HG02763 (cell line): ENCODE measurements around the gene IGFBP3.

Experiments used
- ATAC-seq: cut with Tn5 transposase; IDR thresholded peaks from one replicate; pipeline ENCODE4 v1.9.1; 2021; ENCODE audit warnings: mild to moderate bottlenecking, moderate library complexity; ENCODE audit not compliant: unreplicated experiment

The IGFBP3 gene

DNA sequence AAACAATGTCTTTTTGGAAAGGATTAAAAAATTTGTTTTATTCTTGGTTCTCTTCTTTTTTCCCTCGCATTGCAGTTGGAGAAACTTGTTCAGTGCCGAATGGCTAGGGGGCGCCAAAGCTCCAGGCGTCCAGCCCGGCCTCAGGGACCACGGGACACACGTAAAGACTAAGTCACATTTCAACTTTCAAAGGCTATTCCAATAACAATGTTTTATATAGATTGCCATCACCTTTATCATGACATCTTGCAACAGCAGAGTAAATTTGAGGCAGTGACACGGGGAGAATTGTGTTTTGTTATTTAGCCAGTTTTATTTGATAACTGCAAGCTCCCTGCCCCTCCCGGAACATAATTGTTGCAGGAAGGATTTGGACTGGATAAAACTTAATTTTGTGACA lies 2.2 kb upstream of the IGFBP3 start:
- ATAC-seq, result no peak

DNA sequence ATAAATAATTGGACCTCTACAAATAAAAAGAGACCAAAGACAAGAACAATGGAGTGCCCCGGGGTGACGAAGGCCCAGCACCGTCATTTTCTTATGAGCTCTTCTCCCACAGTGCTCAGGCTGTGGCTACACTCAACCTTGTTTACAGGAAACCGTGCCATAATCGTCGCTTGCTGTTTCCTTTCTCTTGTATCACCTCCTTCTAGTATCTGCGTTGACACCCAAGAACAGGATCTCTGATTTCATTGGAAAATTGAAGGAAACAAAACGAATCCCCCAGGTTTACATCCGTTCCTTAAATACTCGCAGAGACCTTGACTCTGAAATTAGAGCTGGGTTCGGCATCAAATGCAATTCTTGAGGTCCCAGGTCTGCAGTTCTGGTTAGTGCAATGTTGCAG lies 1.7 kb upstream of the IGFBP3 start:
- ATAC-seq, result no peak

DNA sequence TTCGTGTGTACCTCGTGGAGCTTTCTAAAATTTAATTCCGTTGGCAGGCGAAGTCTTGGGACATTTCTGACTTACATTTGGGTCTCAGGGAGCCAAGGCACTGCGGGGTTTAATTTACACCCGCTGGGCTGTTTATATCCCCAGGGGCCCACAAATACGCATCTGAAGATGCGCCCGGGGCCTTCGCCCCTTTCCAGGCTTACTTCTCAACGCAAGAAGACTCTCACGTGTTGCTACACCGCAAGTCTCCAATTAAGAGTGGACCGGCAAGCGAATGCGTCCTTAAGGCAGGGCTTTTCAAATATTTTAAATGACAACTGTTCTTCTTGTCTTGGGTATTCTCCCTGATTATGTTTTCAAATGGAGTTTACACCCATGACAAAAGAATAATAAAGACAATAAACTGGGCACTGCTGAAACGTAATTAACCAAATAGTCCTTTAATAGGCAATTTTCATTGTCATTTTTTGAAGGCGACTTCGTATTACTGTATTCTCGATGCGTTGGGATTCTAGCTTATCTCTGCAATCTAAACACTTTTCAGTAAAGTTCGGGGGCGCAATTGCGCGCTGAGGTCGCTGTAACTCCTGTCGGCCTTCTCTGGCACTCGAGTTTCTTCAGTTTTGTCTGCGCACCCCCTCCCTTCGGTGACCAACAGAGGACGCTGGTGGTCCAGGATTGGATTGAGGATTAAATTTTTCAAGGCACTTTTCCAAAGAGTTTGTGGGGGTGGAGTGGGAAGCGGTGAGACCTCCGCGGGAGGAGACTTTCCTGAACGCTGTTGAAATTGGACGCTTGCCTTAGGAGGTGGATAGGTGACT lies 837 bp upstream of the IGFBP3 start:
- ATAC-seq, result no peak

DNA sequence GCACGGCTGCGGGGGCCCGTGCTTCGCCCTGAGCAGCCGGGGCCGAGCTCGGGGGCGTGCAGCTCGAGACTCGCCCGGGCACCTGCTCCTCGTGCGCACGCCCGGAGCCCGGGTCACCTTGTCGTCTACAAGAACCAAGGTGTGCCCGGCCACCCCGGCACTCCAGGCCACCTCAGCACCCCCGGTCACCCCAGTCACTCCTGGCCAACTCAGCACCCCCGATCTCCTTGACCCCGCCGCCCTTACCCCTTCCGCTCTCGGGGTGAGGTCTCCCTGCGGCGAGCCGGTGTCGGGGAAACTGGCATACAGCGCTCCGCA lies 268 bp upstream of the IGFBP3 start:
- ATAC-seq, result no peak

DNA sequence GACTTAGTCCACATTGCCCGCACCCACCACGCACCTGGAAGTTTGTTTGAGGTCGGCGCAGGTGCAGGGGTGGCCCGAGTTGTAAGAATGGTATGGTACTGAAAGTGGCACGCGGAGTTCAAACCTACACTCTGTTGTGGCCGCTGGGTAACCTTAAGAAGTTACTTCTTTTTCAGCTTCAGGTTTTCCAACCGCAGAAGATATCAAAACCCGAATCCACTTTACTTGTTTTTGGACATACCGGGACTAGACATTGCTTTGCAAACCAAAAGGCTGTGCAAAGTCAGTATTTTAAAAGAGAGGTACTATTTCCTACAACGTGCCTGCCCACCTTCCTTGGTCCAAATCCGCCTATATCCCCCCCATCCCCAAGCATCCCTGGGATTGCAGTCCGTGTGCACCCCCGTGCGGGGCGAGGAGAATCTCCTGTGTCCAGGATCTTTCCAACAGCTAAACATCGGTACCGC lies 1.0 kb downstream of the IGFBP3 start:
- ATAC-seq, result no peak

DNA sequence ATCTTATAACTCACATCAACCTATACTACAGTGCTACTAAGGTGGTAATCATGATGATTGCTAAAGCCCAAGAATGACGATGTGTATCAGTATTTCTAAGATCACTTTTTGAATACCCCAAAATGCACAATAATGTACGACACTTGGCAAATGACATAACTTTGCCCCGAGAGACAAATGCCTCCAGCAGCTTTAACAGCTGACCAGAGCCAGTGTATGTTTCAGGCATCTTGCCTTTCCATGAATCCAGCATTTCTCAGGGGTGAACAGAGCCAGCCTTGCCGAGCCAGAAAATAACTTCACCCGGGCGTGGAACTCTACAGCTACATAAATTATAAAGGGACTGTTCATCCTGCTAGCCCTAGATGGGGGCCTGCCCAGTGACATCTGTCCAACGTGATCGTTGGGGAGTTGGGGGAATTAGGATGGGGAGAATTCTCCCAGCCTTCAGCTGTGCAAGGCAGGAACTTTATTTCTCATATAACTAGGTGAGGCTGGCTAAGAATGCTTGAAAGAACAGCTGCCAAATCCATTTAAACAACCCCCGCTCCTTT lies 1.8 kb downstream of the IGFBP3 start:
- ATAC-seq, result no peak

DNA sequence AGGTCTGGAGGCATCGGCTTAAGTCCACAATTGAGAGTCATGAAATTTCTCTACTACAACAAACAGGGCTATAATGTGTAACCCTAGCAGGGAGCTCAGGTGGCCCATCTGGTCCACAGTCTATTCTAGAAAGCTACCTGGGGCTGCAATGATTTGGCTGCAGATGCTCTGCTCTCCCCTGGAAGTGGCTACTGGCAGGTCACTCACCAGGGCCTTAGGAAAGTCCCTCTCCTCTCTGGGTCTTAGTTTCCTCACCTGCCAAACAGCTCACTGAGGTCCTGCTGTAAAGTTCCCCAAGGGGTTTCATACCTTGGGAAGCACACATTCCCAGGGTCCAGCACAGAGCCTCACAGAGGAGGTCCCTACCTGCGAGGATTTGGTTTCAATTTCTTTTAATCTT lies 2.5 kb downstream of the IGFBP3 start:
- no peak for ATAC-seq

DNA sequence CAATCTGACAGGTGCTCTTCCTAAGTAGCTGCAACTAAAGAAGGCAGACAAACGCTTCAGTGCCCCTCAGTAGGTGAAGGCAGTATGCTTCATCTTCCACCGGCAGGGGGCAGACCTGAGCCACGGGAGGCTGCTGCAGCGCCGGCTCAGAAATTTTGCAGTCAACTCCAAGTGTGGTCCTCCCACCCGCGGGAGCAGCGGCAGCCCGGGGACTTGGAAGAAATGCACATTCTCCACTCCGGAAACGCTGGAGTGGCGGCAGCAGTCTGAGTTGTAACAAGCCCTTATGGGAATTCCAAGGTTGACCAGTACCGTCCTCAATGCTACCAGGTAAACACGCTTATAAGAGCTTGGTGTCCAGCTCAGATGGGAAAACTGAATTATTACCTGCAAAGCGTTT lies 3.4 kb downstream of the IGFBP3 start:
- no peak for ATAC-seq

DNA sequence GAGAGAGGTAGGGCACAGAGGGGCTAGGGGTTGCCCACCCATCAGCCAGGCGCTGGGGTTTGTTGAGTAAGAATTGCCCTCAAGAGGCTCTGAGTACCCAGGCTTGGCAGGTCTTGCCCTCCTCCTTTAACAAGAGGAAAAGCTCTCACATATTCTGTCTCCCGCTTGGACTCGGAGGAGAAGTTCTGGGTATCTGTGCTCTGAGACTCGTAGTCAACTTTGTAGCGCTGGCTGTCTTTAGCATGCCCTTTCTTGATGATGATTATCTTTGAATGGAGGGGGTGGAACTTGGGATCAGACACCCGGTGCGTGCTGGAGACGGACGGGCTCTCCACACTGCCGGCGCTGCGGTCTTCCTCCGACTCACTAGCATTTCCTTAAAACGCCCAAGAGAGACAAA lies 4.0 kb downstream of the IGFBP3 start:
- ATAC-seq, result no peak

DNA sequence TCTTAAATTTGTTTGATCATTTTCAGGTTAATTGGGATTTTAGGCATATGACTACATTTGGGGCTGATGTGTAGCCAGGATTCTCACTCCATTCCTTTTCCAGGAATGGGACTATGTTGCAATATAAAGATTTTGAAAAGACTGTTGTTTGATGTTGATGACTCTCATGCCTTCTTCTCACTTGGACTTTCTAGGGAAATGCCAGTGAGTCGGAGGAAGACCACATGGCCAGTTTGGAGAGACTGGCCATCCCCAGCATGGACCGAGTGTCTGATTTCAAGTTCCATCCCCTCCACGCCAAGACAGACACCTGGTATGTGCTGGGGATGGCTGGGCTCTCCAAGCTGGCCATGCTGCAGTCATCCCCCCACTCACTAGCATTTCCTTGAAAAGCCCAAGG lies 5.5 kb downstream of the IGFBP3 start:
- ATAC-seq, result no peak

DNA sequence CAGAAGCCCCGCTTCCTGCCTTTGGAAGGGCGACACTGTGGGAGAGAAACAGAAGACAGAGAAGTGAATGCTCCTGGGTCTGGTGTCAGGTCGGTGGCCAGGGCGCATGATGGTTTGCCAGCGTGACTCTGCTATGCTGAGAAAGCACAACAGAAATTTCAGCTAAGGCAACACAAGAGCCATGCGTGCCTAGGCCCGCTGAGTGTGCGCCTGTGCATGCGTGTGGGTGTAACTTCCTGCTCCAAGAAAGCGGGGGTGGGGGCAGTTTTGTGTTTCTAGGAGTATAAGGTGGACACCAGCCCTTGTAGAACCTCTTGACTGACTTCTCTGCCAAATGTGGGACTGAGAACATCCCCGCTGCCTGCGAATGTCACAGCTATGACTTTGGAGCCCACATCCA lies 6.2 kb downstream of the IGFBP3 start:
- ATAC-seq, result no peak

DNA sequence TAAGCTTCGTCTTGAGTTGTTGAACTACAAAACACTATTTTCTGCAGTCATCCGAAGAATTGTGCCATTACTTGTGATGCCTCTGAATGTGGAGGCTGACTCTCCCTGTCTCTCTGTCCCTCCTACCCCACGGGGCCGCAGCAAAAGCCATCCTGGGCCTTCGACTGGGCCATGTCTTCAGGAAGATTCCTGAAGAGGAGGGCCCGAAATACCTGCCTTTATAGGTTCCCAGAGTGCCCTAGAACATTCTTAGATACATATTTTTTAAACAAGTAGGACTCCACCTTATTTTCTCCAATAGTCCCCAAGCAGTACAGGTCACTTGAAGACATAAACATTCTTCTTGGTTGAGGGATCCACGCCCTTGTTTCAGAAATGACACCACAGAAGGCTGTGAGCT lies 8.1 kb downstream of the IGFBP3 start:
- ATAC-seq, result no peak

DNA sequence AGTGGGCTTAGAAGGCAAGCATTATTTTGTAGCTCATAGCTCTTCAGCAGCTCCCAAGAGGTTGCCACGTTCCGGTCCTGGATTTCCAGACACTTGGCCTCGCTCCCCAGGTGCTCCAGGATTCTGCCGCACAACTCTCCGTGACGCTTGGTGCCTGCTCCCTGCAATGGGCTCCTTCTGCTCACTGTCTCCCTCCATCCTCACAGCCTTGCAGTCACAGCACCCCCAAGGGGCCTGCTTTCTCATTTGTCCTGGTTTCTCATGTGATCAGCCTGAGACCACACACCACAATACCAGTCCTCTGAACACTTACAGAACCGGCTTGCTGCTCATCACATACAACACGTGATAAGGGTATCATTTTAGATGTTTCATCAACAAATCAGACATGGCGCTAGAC lies 9.8 kb downstream of the IGFBP3 start:
- ATAC-seq, result no peak

DNA sequence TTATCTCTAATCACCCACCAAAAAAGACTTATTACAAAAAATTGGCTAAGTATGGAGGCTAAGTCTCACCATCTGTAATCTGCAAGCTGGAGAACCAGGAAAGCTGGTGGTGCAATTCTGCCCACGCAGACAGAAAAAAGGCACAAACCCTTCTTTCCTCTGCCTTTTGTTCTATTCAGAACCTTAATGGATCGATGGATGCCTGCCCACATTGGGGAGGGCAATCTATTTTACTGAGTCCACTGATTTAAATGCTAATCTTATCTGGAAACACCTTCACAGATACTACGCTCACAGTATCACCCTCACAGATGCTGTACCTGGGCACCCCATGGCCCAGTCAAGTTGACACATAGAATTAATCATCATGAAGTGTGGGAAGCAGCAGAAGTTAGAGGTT lies 10.2 kb downstream of the IGFBP3 start:
- ATAC-seq, result no peak

DNA sequence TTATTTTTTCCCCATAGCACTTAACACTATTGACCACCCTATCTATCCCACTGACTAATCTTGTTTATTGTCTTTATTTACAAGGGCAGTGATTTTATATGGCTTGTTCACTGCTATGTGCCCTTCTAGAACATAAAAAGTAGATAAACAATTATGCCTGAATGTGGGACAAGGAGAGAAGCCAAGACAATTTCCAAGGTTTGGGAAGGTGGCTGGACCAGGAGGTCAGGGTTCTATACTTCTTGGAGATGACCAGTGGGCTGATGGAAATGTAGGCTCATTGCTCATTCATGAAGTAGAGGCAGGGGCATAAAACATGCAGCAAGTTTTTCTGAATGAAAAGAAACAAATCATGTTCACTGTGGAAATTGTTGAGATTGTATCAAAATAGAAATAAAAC lies 11.5 kb downstream of the IGFBP3 start:
- no peak for ATAC-seq

DNA sequence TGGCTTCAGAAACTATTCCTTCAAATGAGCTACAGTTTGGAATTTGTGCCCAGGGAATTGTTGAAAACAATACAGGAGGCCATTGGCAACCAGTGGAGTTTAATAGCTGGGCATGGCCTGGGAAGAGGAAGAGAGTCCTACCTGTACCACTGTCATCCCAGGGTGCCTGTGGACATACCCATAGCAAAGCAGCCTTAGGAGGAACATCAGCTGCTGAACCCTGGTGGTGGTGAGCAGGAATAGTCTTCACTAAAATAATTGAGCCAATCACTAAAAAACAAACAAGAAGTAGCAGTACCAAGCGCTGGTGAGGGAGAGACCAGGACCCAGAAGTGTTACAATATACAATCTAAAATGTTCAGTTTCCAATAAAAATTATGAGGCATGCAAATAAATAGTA lies 18.3 kb downstream of the IGFBP3 start:
- no peak for ATAC-seq

DNA sequence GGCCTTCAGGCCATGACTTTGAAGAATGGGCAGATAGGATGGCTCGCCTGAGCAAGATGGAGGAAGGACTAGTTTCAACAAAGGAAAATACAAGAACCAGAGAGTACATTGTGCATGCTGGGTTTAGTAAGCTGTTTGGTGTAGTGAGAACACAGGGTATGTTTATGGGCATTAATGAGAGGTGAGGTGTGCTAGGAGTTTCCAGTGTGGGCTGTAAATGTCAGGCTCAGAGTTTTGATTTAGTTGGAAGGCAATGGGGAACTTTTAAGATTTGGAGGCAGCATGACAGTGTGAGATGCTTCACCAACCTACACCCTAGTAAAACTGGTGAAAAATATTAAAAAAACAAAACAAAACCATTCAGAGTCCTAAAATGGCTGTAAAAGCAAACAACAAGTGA lies 19.5 kb downstream of the IGFBP3 start:
- ATAC-seq, result no peak

DNA sequence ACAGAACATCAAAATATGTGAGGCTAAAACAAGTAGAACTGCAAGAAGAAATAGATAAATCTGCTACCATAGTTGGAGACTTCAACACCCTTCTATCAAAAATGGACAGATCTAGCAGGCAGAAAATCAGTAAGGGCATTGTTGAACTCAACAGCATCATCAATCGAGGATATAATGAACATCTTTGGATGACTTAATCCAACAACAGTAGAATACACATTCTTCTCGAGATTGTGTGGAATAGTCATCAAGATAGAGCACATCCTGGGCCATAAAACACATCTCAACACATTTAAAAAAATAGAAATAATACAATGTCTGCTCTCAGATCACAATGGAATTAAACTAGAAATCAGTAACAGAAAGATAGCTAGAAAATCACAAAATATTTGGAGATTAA lies 22.9 kb downstream of the IGFBP3 start:
- no peak for ATAC-seq

DNA sequence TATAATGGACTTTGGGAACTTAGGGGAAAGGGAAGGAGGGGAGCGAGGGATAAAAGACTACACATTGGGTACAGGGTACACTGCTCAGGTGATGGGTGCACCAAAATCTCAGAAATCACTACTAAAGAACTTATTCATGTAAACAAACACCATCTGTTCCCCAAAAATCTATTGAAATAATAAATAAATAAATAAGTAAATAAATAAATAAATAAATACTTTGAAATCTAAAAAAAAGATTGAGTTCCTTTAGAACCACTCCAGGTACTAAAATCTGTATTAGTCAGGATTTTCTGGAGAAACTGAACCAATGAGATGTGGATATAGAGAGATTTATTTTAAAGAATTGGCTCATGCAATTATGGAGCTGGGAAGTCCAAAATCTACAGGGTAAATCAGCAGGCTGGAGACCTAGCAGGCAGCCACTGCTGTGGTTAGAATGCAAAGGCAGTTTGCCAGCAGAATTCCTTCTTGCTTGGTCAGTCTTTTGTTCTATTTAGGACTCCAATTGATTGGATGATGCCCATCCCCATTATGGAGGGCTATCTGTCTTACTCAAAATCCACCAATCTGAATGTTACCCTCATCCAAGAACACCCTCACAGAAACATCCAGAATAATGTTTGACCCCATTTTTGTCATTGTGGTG lies 23.9 kb downstream of the IGFBP3 start:
- no peak for ATAC-seq

DNA sequence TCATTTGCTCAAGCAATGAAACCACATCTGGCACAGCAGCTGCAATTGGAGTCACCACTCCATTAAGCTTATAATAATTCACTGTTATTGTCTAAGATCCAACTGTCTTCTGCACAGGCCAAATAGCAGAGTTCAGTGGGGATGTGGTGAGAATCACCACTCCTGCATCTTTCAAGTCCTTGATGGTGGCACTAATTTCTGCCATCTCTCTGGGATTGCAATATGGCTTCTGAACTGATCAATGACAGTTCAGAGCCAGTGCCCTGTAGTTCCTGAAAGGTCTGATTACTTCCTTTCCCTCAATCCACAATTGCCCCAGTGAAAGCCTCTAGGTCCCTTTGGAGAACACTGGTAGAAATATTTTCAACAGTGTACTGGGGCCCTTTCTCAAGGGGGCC lies 26.4 kb downstream of the IGFBP3 start:
- ATAC-seq, result no peak

DNA sequence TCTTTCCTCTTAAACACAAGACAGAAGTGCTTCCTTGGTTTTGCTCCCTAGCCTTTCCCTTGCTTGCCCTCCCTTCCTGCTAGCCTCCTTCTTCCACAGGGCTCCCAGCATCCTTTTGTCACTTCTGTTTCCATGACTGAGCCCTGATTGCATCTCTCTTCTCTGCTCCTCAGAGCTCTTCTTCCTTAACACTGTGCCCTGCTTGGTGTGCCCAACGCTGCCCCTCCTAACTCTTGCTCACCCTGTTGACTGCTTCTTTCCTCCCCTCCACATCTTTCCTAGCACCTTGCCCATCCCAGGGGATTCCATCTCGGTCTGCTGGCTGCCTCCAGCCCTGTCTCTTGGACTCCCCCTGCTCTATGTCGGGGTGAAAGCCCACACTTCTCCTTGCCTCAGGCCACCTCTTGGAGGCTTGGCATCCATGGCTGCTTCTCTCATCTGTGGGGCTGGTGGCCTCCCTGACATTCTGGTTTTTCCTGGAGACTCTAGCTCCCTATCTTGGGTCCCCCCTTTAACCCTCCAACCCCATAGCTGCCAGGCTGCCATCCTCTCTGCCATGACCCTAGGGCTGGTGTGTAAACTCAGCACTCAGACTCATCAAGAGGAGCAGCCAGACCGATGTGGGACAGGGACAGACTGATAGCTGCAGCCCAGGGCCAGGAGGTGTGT lies 26.9 kb downstream of the IGFBP3 start:
- ATAC-seq, result no peak
